CD4-positive, alpha-beta T cell treated with Interleukin-6 at 100 ng/mL for 8 hours (primary cell): Measurements from ENCODE around the gene SUGCT.

Experiments used
- DNase-seq: peaks from one replicate; pipeline ENCODE4 v3.0.0-alpha.2; 2020; ENCODE audit warnings: mixed read lengths, low spot score

SUGCT gene

GRCh38 chr7:40782836-40783235 lies 648.0 kb downstream of the SUGCT start:
- no peak for DNase-seq

DNA sequence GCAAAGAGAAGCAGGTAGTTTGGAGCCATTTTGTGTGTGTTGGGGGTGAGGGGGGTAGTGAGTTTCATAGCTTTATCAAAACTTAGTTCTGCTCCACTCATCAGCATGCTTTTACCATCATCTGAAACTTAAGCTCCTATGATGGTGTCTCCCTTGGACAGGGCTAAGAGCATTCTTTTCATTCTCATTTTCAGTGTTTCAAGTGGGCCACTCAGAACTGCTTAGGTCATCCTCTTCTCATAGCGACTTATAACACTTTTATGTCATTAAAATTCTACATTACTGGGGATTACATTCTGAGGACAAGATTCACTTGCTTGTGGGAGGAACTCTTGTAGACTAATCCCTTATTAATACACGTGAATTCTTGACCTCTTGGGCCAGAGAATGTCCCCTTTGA lies 649.4 kb downstream of the SUGCT start:
- no peak for DNase-seq

- DNase-seq = no peak
These were observed 652.1 kb downstream of the SUGCT start for GRCh38 chr7:40786909-40787308.

DNA sequence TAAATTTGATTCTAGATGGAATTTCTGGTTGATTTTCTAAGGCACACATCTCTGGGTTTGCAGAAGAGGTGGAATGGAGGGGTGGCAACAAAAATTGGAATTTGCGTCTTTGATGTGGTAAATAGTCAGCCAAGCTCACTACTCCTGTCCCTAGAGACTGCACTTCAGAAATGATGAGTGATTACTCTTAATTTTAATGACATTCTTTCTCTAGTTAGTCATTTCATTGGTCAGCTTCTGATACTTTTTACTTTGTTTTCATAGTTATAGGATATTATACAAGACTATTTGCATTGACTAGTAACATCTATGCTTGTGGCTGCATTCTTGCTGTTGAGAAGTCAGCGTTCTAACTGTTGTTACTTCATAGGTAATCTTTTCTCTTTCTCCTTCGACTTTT lies 658.3 kb downstream of the SUGCT start:
- no peak for DNase-seq

- no peak for DNase-seq
These were observed 660.8 kb downstream of the SUGCT start for GRCh38 chr7:40795607-40796006.

- no peak for DNase-seq
These were observed 661.9 kb downstream of the SUGCT start for GRCh38 chr7:40796723-40797122.

GRCh38 chr7:40798613-40799012 lies 663.8 kb downstream of the SUGCT start:
- no peak for DNase-seq

DNA sequence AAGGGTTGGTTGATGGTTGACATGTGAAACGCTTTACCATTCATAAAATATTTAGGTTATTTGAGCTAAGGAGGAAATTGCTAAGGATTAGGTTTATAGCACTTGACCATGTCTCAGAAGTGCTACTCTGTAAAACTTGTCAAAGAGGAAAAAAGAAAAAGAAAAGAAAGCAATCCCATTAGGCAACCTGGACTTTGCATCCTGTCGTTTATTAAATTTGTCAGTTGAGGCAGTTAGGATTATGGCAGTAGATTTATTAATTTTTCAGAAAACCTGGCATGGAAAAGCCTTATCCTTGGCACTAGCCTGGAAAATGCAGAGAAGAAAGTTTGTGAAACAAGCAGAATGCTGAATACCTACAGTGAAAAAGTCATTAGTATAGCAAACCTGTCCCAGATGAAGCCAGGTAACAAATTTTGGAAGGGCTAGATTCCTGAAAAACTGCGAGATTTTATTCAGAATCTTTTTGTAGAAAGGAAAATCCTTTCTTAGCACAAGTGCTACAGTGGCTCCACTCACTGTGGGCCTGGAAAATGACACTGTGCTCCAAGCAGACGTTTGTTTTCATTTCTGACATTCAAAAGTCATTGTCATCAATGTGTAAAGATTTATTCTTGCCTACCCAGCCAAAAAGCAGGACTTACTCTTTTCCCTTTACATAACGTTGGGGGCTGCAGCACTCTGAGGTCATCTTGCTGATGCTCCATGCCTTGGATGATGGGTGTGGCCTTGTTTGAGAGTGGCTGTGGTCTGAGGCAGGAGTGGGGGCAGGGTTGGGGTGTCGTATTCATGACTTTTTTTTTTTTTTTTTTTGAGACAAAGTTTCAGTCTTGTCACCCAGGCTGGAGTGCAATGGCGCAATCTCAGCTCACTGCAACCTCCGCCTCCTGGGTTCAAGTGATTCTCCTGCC lies 664.9 kb downstream of the SUGCT start:
- DNase-seq = no peak

DNA sequence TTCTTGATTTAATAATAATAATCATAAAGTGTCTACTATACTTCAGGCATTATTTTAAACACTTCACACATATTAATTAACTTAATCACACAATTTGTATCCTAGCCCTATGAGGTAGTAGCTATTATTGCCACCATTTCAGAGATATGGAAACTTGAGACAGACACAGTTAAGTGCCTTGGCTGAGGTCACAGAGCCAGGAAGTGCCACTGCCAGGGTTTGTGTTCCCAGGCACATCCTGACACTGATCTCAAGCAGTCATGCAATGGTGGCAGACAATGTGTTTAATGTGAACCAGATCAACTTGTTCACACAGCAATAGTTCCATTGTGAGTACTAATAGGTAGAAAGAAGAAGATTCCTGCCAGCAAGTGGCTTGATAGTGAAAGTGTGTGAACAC lies 666.0 kb downstream of the SUGCT start:
- no peak for DNase-seq

DNA sequence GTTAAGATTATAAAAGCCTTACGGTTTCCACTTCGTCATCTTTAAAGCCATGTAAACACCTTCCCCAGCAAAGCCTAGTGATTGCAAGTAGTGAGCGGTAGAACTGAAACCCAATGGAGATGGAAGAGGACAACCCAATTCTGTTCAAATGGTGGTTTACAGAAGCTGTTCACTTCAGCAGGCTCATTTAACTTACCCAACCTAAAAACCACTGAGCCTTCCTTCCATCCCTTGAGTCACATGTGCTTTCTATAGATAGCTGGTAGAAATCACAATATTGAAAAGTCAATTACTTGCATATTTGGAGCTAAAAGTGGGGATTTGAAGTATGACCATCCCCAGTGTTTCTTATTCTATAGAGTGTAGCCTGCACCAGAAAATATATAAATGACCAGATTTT lies 667.7 kb downstream of the SUGCT start:
- DNase-seq = no peak

- no peak for DNase-seq
These were observed 669.8 kb downstream of the SUGCT start for GRCh38 chr7:40804477-40805215.

DNA sequence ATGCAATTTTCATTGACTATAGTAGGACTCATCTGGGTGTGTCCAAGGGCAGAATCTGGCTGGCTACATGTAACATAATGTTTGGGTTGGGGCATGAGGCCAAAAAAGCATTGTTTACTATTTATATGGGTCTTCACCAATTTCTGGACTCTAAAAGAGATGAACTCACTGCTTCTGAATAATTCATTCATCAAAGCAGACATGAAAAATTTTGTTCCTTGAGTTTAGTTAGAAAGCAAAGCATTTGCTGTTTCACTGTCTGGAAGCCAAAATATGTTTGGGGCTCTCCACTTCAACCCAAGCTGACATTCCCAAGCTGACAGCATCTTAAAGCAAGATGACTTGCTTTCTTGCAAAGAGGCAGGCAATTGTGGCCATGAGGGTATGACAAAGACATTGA lies 670.6 kb downstream of the SUGCT start:
- no peak for DNase-seq

DNA sequence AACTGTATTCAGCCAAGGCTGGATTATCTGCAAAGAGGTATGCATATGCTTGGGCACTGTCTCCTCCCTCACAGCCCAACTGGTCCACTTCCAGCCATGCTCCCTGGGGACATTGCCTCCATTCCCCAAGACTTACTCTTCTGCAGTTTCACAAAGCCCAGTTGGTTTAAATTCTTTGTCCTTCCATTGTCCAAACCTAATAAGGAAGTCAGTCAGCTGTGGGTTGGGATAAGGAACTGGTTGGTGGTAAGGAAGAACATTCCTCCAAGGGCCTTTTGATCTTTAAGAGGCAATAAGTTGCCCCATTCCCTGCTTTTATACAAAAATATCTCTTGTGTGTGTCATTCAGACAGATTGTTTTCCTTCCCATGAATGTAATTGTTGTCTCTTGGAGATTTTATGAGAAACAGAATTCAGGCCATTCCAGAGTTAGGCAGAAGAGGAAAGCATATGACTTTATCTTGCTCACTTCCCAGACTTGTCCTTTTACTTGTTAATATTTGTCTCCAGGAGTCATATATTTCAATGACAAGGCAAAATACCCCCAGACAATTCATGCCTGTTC lies 673.7 kb downstream of the SUGCT start:
- DNase-seq = no peak

- no peak for DNase-seq
These were observed 675.5 kb downstream of the SUGCT start for GRCh38 chr7:40810274-40810673.

- no peak for DNase-seq
These were observed 676.9 kb downstream of the SUGCT start for GRCh38 chr7:40811666-40812065.

- DNase-seq = no peak
These were observed 680.2 kb downstream of the SUGCT start for GRCh38 chr7:40815022-40815421.

DNA sequence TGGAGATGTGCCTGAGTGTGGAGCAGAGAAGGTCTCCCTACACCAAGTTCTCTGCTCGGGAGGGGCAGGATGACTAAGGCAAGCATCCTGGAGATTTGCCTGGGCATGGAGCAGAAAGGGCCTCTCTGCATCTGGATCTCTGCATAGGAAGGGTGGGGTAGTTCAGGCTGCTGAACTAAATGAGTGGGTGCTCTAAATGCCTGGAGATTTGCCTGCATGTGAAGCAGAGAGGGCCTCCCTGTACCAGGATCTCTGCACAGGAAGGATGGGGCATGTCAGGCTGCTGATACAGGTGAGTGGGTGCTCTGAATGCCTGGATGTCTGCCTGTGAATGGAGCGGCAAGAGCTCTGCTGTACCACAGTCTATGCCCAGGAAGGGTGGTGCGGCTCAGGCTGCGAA lies 680.7 kb downstream of the SUGCT start:
- DNase-seq = no peak

GRCh38 chr7:40822861-40823260 lies 688.1 kb downstream of the SUGCT start:
- no peak for DNase-seq

- no peak for DNase-seq
These were observed 689.7 kb downstream of the SUGCT start for GRCh38 chr7:40824461-40824860.

GRCh38 chr7:40826411-40827221 lies 691.8 kb downstream of the SUGCT start:
- DNase-seq = no peak

DNA sequence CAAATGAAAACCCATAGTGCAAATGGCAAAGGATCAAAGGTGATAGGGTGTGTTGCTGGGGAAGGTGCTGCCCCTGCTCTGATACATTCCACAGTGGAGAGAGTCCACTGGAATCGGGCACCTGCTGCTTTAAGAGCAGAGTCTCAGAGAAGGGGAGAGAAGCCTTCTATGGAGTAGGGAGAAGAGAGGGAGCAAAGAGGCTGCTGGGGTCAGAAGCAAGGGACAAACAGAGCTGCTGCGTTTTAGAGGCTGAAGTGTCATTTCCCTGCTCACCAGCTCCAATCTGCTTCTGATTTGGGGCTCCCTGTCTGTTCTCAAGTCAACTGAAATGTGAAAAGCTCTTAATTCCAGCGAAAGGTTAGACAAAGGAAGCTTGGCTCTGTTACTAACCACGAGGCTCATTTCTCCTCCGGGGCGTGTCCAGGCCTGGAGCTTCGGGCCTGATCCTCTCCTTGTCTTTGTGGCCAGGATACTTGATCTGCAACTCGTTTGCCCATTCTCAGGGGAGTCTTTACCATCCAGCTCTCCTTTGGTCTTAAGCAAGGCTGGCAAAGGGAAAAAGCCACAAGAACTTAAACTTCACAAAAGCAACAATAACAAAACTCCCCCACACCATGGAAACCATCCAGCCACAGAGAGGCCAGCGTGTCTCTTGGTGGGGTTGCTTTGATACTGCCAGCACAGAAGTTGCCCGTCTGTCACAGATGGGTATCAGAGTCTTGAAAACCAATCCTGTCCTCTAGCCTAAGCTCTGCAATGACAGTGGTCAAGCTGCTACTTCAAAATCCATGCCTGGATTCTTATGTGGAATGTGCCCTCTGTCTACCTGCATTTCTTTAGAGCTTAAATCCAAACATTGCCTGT lies 692.6 kb downstream of the SUGCT start:
- DNase-seq = no peak
